Ovary (tissue), 9 donors: ENCODE measurements around the gene GNAI1. TPM values are rescaled to one million over a fixed set of nuclear protein-coding genes. Genes with fewer than 3 reads are reported as not detected.

Experiments
- DNase-seq, 5 donors: peaks; one replicate each; pipeline ENCODE4 v3.0.0-alpha.2; 2019 to 2020
- H3K27ac ChIP-seq, 2 donors: fragments of 200-600 bp; one replicate each; pipeline versions ENCODE4 v1.5.1 to v1.8.0; 2019 to 2022
- H3K27me3 ChIP-seq: fragments of 200-600 bp; one replicate; pipeline ENCODE4 v1.8.0; 2022
- H3K36me3 ChIP-seq: fragments of 200-600 bp; sonication (generic); one replicate; pipeline ENCODE4 v1.5.1; 2019
- H3K4me1 ChIP-seq: one replicate; pipeline ENCODE4 v1.8.1; 2013; ENCODE audit warnings: mild to moderate bottlenecking, moderate library complexity; ENCODE audit not compliant: insufficient read depth
- H3K4me3 ChIP-seq: fragments of 200-600 bp; sonication (generic); one replicate; pipeline ENCODE4 v1.5.1; 2017
- H3K9me3 ChIP-seq, 2 donors: fragments of 200-600 bp in 1 of 2; sonication (generic) in 1 of 2; one replicate each; pipeline versions ENCODE4 v1.5.1 to v1.8.1; 2013 to 2019; ENCODE audit warnings: mild to moderate bottlenecking in 1 of 2, moderate library complexity in 1 of 2
- CTCF ChIP-seq, 3 donors: fragments of 450-650 bp in 2 of 3; fragments of 200-600 bp in 1 of 3; IDR thresholded peaks; one replicate each; pipeline versions ENCODE4 v1.5.1 to v1.8.0; 2016 to 2022; ENCODE audit warnings: antibody characterized with exemption in 3 of 3, mild to moderate bottlenecking in 1 of 3
- EP300 ChIP-seq: sonication (generic); formaldehyde crosslinking; IDR thresholded peaks from one replicate; pipeline ENCODE4 v1.6.1; 2017; ENCODE audit warnings: antibody characterized with exemption
- POLR2A ChIP-seq: fragments of 450-650 bp; IDR thresholded peaks from one replicate; pipeline ENCODE4 v1.6.1; 2017; ENCODE audit warnings: antibody characterized with exemption, mild to moderate bottlenecking, moderate library complexity
- WGBS, 3 donors: extraction: QIAGEN DNeasy Blood & Tissue Kit in 1 of 3; methylation state at CpG; one replicate each; pipeline versions ENCODE4 v1.1.5 to v1.1.7; 2013 to 2017; 5-methylcytosine and 5-hydroxymethylcytosine counted together
- intact Hi-C, 4 donors: fragments of 100-400 bp; cut with DNase I; formaldehyde crosslinking; loops; one replicate each; pipeline versions ENCODE4 v1.11.0 to v1.15.1; 2022 to 2023
- polyA plus RNA-seq, 2 donors: library from polyadenylated mRNA; stranded (reverse); fragments of 200-250 nt in 1 of 2; fragments of 350-450 nt in 1 of 2; fragmentation: Illumina TruSeq in 1 of 2; extraction: RNeasy Lipid Tissue Mini Kit (QIAGEN cat#74804) in 1 of 2; gene quantifications; one replicate each; pipeline ENCODE4 v1.2.3, GENCODE V29; 2013 to 2014
- total RNA-seq, 7 donors: library from RNA; depleted of rRNA in 2 of 7; stranded (reverse); fragments of >200 nt in 2 of 7; fragmentation: NEBNext Ultra II Directional in 3 of 7; extraction: Animal tissue kit (Norgen Biotek cat#: 25700) in 3 of 7; gene quantifications; one replicate each; pipeline versions ENCODE4 v1.1.0 to v1.2.4, GENCODE V29; 2016 to 2023
- donor health status: DM: no; HTN: no; CAD: no; lungs with moderate emphysema.
- donor health status: DM: no; HTN: no; CAD: no.
- donor health status: Bipolar disorder and iron deficiency.
- donor health status: DM: yes; HTN: yes; CAD: no.
- donor health status: DM: no; HTN: no; CAD: no.
- donor health status: DM: yes; HTN: yes; CAD: no.

The GNAI1 gene
- total and polyA plus RNA-seq, 9 donors, result 14.9 to 51.0 (median 34.6) TPM

- DNase-seq, result peak in 1 of 5 donors; percentile 18
- Histone ChIP-seq H3K36me3 (no peaks in the 10 kb centered on the region), H3K27me3 (no peaks in the 10 kb centered on the region), H3K9me3 (no peaks in the 10 kb centered on the region), H3K4me1 (peaks cover 1% of the 10 kb centered on the region), H3K4me3 (no peak overlapping the region), H3K27ac (no peak overlapping the region)
- no peak for TF ChIP-seq CTCF (IDR thresholded peaks at IDR 0.05)
- TF ChIP-seq POLR2A, result no peak
- TF ChIP-seq EP300, result no peak
- 93 to 96% (median 95%) methylated on average over 12 of the region's 12 CpGs for WGBS, 3 donors
- intact Hi-C loops, result loop anchor here in 2 of 4 donors (10.0 kb wide), 2 partner anchors 247 to 257 kb away; no protein-coding TSS in a partner anchor
Observed at GRCh38 chr7:80137410-80137809, 2.8 kb downstream of the GNAI1 start.

- intact Hi-C loops, result loop anchor here in 2 of 4 donors (10.0 kb wide), 2 partner anchors 246 to 256 kb away; no protein-coding TSS in a partner anchor
- Histone ChIP-seq H3K27ac (no peak overlapping the region), H3K36me3 (no peaks in the 10 kb centered on the region), H3K4me1 (peaks cover 1% of the 10 kb centered on the region), H3K4me3 (no peak overlapping the region), H3K27me3 (no peaks in the 10 kb centered on the region), H3K9me3 (no peaks in the 10 kb centered on the region)
- TF ChIP-seq EP300 (no peak), CTCF (IDR thresholded peaks at IDR 0.05) (no peak), POLR2A (no peak)
- WGBS, 3 donors, result 8 to 25% (median 13%) methylated on average over 1 of the region's 1 CpG
- no peak for DNase-seq
Observed at GRCh38 chr7:80139236-80139635, 4.6 kb downstream of the GNAI1 start.

GRCh38 chr7:80140388-80140787 lies 5.8 kb downstream of the GNAI1 start:
- peaks cover 1% of the 10 kb centered on the region for H3K4me1 ChIP-seq
- intact Hi-C loops, result no loop called here

GRCh38 chr7:80141376-80141775 lies 6.7 kb downstream of the GNAI1 start:
- no peaks in the 10 kb centered on the region for H3K9me3 ChIP-seq

More at GRCh38 chr7:80140388-80140787, 5.8 kb downstream of the GNAI1 start:
- Histone ChIP-seq H3K27ac (no peak overlapping the region), H3K27me3 (no peaks in the 10 kb centered on the region), H3K4me3 (no peak overlapping the region), H3K9me3 (no peaks in the 10 kb centered on the region), H3K36me3 (no peaks in the 10 kb centered on the region)
- WGBS, 3 donors, result 82 to 98% (median 96%) methylated on average over 4 of the region's 4 CpGs
- no peak for DNase-seq
- no peak for TF ChIP-seq EP300
- no peak for TF ChIP-seq POLR2A

More at GRCh38 chr7:80141376-80141775, 6.7 kb downstream of the GNAI1 start:
- Histone ChIP-seq H3K36me3 (no peaks in the 10 kb centered on the region), H3K27me3 (no peaks in the 10 kb centered on the region), H3K4me3 (no peak overlapping the region), H3K4me1 (peaks cover 4% of the 10 kb centered on the region), H3K27ac (no peak overlapping the region)
- TF ChIP-seq EP300, result no peak
- no peak for TF ChIP-seq CTCF (IDR thresholded peaks at IDR 0.05)
- TF ChIP-seq POLR2A, result no peak
- intact Hi-C loops, result no loop called here
- no peak for DNase-seq
- 84 to 86% (median 85%) methylated on average over 2 of the region's 2 CpGs for WGBS, 3 donors
